Cerebellar nuclear complex (tissue), 1 donor: ENCODE results near the gene MFAP2.
"Not testable (repeated sequence)": the region's sequence is repeated elsewhere in the genome, so short reads cannot be mapped to it uniquely, and the experiment has no call there.

Experiments used
- DNase-seq, 2 experiments: peaks; one replicate each; lab custom pipeline; 2025; lab: John Stamatoyannopoulos, UW

MFAP2 gene

GRCh38 chr1:16929146-16930041 is 51.0 kb downstream of the MFAP2 start:
- not testable (repeated sequence) for DNase-seq

DNA sequence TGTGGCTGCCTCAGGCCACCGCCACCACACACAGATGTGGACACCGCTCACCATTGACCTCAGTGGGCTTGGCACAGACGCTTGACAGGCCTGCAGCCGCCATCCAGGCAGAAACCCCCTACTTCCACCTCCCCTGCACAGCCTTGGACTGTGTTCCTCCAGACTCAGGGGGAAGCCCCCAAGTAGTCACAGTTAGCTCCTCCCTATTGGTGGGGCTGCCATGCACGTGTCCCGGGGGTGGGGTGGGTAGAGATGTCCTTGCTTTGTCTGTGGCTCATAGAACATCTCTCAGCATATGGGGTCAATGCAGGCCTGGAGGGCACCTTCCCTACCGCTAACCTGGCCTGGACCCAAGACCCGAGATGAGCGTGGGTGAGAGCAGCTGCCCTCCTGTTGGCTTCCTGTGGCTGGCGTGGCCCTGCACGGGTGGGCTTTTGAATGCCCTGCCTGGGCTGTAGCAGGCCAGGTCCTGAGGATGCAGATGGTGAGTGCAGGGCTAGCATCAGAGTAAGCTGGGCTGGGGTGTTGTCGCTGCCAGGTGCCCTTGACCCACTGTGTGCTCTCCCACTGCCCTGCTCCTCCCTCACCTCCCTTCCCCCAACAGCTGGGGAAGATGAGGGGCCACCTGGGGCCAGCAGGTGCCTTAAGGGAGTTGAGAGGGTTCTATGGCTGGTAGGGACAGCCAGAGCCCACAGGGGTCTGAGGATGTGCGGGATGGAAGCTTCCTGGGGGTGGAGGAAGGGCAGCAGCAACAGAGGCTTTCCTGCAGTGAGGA is 52.5 kb downstream of the MFAP2 start:
- no peak for DNase-seq

DNA sequence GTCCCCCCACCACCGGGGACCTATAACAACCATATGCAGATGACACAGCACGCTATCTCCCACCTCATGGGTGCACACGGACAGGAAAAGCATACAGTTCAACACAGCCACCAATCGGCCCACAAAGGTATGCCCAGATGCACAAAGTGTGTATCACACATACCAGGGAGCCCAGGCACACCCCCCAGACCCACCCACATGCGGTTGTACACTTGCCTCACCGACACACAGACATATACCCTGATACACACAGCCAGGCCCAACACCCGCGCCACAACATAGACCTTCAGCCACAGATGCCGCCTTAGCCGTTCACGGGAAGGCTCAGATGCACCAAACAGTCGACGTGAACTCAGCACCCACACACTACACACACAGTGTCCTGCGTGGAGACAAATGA is 53.2 kb downstream of the MFAP2 start:
- no peak for DNase-seq

GRCh38 chr1:16926491-16927073 is 53.8 kb downstream of the MFAP2 start:
- no peak for DNase-seq

GRCh38 chr1:16925635-16926490 is 54.6 kb downstream of the MFAP2 start:
- no peak for DNase-seq

- no peak for DNase-seq
Measured at GRCh38 chr1:16924919-16925477, 55.4 kb downstream of the MFAP2 start.
